NOMO-1 treated with DMSO at 0.1 percent for 48 hours (cell line): Measurements from ENCODE around the gene NBL1.
"Not testable (repeated sequence)": the region's sequence is repeated elsewhere in the genome, so short reads cannot be mapped to it uniquely, and the experiment has no call there.

Source experiments
- DNase-seq: peaks from one replicate; lab custom pipeline; 2025; ENCODE audit not compliant: unreplicated experiment; lab: John Stamatoyannopoulos, UW

NBL1 gene

GRCh38 chr1:19621274-19621950 is 22.7 kb upstream of the NBL1 start:
- DNase-seq, result no peak

- DNase-seq, result no peak
These were observed 21.9 kb upstream of the NBL1 start for GRCh38 chr1:19622204-19622603.

- DNase-seq, result no peak
These were observed 20.6 kb upstream of the NBL1 start for GRCh38 chr1:19623523-19623922.

- no peak for DNase-seq
These were observed 18.7 kb upstream of the NBL1 start for GRCh38 chr1:19625291-19625937.

GRCh38 chr1:19628879-19629278 is 15.2 kb upstream of the NBL1 start:
- DNase-seq, result no peak

GRCh38 chr1:19629357-19629756 is 14.8 kb upstream of the NBL1 start:
- no peak for DNase-seq

GRCh38 chr1:19630192-19630591 is 13.9 kb upstream of the NBL1 start:
- DNase-seq, result not testable (repeated sequence)

- DNase-seq, result no peak
These were observed 13.3 kb upstream of the NBL1 start for GRCh38 chr1:19630720-19631395.

- DNase-seq, result no peak
These were observed 11.9 kb upstream of the NBL1 start for GRCh38 chr1:19632211-19632610.

- DNase-seq, result no peak
These were observed 11.0 kb upstream of the NBL1 start for GRCh38 chr1:19633106-19633505.

- not testable (repeated sequence) for DNase-seq
These were observed 9.0 kb upstream of the NBL1 start for GRCh38 chr1:19635064-19635463.

- DNase-seq, result no peak
These were observed 8.5 kb upstream of the NBL1 start for GRCh38 chr1:19635646-19636045.

- DNase-seq, result no peak
These were observed 8.0 kb upstream of the NBL1 start for GRCh38 chr1:19636065-19636464.

GRCh38 chr1:19636749-19637148 is 7.4 kb upstream of the NBL1 start:
- DNase-seq, result not testable (repeated sequence)

GRCh38 chr1:19637606-19638005 is 6.5 kb upstream of the NBL1 start:
- no peak for DNase-seq

- not testable (repeated sequence) for DNase-seq
These were observed 4.9 kb upstream of the NBL1 start for GRCh38 chr1:19639228-19639627.

- no peak for DNase-seq
These were observed 4.1 kb upstream of the NBL1 start for GRCh38 chr1:19639999-19640362.

GRCh38 chr1:19640363-19641316 is 3.5 kb upstream of the NBL1 start:
- DNase-seq, result no peak

GRCh38 chr1:19643121-19643520 is 990 bp upstream of the NBL1 start:
- DNase-seq, result no peak

- DNase-seq, result no peak
These were observed 227 bp downstream of the NBL1 start for GRCh38 chr1:19644395-19644680.

GRCh38 chr1:19644681-19645410 is 735 bp downstream of the NBL1 start:
- DNase-seq, result no peak
